SK-N-SH (cell line): ENCODE data around the gene CYFIP1. TPM values are rescaled to one million over a fixed set of nuclear protein-coding genes. Genes with fewer than 3 reads are reported as not detected.

Source experiments
- CTCF ChIA-PET: fragments of 300-600, 350-600 bp; formaldehyde crosslinking; extraction: SDS; loops from one replicate; lab custom pipeline; 2021; lab: Yijun Ruan, JAX
- POLR2A ChIA-PET: fragments of 350-600 bp; sonication (Branson Sonifier 250); formaldehyde crosslinking; extraction: SDS; loops from one replicate; lab custom pipeline; 2020; ENCODE audit warnings: antibody characterized with exemption, inconsistent platforms; lab: Yijun Ruan, JAX
- DNase-seq: peaks from one replicate; pipeline ENCODE4 v3.0.0; 2012
- H2AFZ ChIP-seq: fragments of 200-600 bp; sonication (generic); 2 replicates; pipeline ENCODE4 v1.8.1; 2016; ENCODE audit warnings: antibody characterized with exemption, mild to moderate bottlenecking, low read depth
- H3F3A ChIP-seq: fragments of 200-600 bp; sonication (generic); replicated peaks from 2 replicates; pipeline ENCODE3; 2016; ENCODE audit warnings: antibody characterized with exemption, mild to moderate bottlenecking; ENCODE audit not compliant: insufficient read depth
- H3K27ac ChIP-seq, 2 experiments: fragments of 200-500 bp in 1 of 2; fragments of 200-600 bp in 1 of 2; sonication (Bioruptor generic) in 1 of 2; sonication (generic), shearing (Covaris generic) in 1 of 2; 2 replicates each; pipeline versions ENCODE4 v1.5.1 to v1.6.1; 2014 to 2016; ENCODE audit warnings: low read depth in 2 of 2, inconsistent platforms in 1 of 2, low read length in 1 of 2, mild to moderate bottlenecking in 1 of 2, mixed read lengths in 1 of 2
- H3K27me3 ChIP-seq: fragments of 200-600 bp; sonication (generic), shearing (Covaris generic); 2 replicates; pipeline ENCODE4 v1.6.1; 2016; ENCODE audit warnings: mixed run types; ENCODE audit not compliant: insufficient read depth
- H3K36me3 ChIP-seq, 2 experiments: fragments of 200-500 bp in 1 of 2; fragments of 200-600 bp in 1 of 2; sonication (Bioruptor generic) in 1 of 2; sonication (generic) in 1 of 2; replicated peaks in 1 of 2; 2 replicates each; pipeline versions ENCODE3 to v1.5.1; 2014 to 2016; ENCODE audit warnings: low read length in 1 of 2, mild to moderate bottlenecking in 1 of 2; ENCODE audit not compliant: insufficient read depth in 2 of 2, control insufficient read depth in 1 of 2
- H3K4me1 ChIP-seq, 2 experiments: fragments of 200-500 bp in 1 of 2; fragments of 200-600 bp in 1 of 2; sonication (Bioruptor generic) in 1 of 2; sonication (generic), shearing (Covaris generic) in 1 of 2; 2 replicates each; pipeline versions ENCODE4 v1.5.1 to v1.6.1; 2014 to 2016; ENCODE audit warnings: low read depth in 1 of 2, low read length in 1 of 2, mixed run types in 1 of 2; ENCODE audit not compliant: insufficient read depth in 2 of 2, control insufficient read depth in 1 of 2
- H3K4me2 ChIP-seq: fragments of 200-600 bp; sonication (generic), shearing (Covaris generic); 2 replicates; pipeline ENCODE4 v1.6.1; 2017; ENCODE audit warnings: mixed run types
- H3K4me3 ChIP-seq, 2 experiments: fragments of 200-500 bp in 1 of 2; fragments of 200-600 bp in 1 of 2; sonication (Bioruptor generic) in 1 of 2; sonication (generic), shearing (Covaris generic) in 1 of 2; 2 replicates each; pipeline versions ENCODE4 v1.5.1 to v1.8.1; 2014 to 2016; ENCODE audit warnings: low read depth in 2 of 2, inconsistent platforms in 1 of 2, low read length in 1 of 2, mild to moderate bottlenecking in 1 of 2, mixed read lengths in 1 of 2, moderate library complexity in 1 of 2
- H3K79me2 ChIP-seq: fragments of 200-600 bp; sonication (generic); 2 replicates; pipeline ENCODE4 v1.8.1; 2017; ENCODE audit warnings: mild to moderate bottlenecking; ENCODE audit not compliant: insufficient read depth
- H3K9ac ChIP-seq: fragments of 200-600 bp; sonication (generic); 2 replicates; pipeline ENCODE4 v1.6.1; 2017; ENCODE audit warnings: mixed run types
- H3K9me2 ChIP-seq: fragments of 200-600 bp; sonication (generic); 2 replicates; pipeline ENCODE4 v1.6.1; 2017; ENCODE audit warnings: mixed run types
- H3K9me3 ChIP-seq: fragments of 200-600 bp; sonication (generic); 2 replicates; pipeline ENCODE4 v1.6.1; 2017; ENCODE audit warnings: mixed run types, mild to moderate bottlenecking, moderate library complexity
- H4K20me1 ChIP-seq: fragments of 200-600 bp; sonication (generic); 2 replicates; pipeline ENCODE4 v1.6.1; 2017; ENCODE audit warnings: mild to moderate bottlenecking, mixed run types; ENCODE audit not compliant: insufficient read depth
- ELF1 ChIP-seq: IDR thresholded peaks from 2 replicates; pipeline ENCODE4 v1.4.0; 2012
- EP300 ChIP-seq, 2 experiments: IDR thresholded peaks; 2 replicates each; pipeline versions ENCODE4 v1.4.0 to v1.6.1; 2012; ENCODE audit warnings: borderline replicate concordance in 1 of 2, low read depth in 1 of 2, low read length in 1 of 2
- FOXJ3 ChIP-seq: sonication (generic); formaldehyde crosslinking; IDR thresholded peaks from 2 replicates; pipeline ENCODE4 v1.5.1; 2020; ENCODE audit warnings: mild to moderate bottlenecking, missing genetic modification reagents
- FOXM1 ChIP-seq: IDR thresholded peaks from 2 replicates; pipeline ENCODE4 v1.4.0; 2012; ENCODE audit warnings: low read depth, mild to moderate bottlenecking
- GABPA ChIP-seq: IDR thresholded peaks from 2 replicates; pipeline ENCODE4 v1.4.0; 2012; ENCODE audit warnings: low read depth, mild to moderate bottlenecking
- GATA2 ChIP-seq: sonication (generic); formaldehyde crosslinking; IDR thresholded peaks from 2 replicates; pipeline ENCODE4 v1.5.0; 2020; ENCODE audit warnings: mild to moderate bottlenecking, missing genetic modification reagents
- MXI1 ChIP-seq: IDR thresholded peaks from 2 replicates; pipeline ENCODE4 v1.6.1; 2012; ENCODE audit warnings: mild to moderate bottlenecking, low read depth, low read length, improper control_type of control experiment
- PBX3 ChIP-seq: IDR thresholded peaks from 2 replicates; pipeline ENCODE4; 2012
- POLR2AphosphoS5 ChIP-seq: IDR thresholded peaks from 2 replicates; pipeline ENCODE4 v1.6.1; 2012; ENCODE audit warnings: low read depth, low read length
- RFX5 ChIP-seq: IDR thresholded peaks from 2 replicates; pipeline ENCODE4 v1.6.1; 2012; ENCODE audit warnings: mild to moderate bottlenecking, improper control_type of control experiment, low read length
- RXRA ChIP-seq: IDR thresholded peaks from 2 replicates; pipeline ENCODE4 v1.4.0; 2012; ENCODE audit warnings: low read depth, mild to moderate bottlenecking, borderline replicate concordance
- TCF12 ChIP-seq: IDR thresholded peaks from 2 replicates; pipeline ENCODE4 v1.4.0; 2012
- TEAD4 ChIP-seq: IDR thresholded peaks from 2 replicates; pipeline ENCODE4 v1.4.0; 2012; ENCODE audit warnings: mild to moderate bottlenecking, borderline replicate concordance; ENCODE audit not compliant: insufficient read depth
- USF1 ChIP-seq: IDR thresholded peaks from 2 replicates; pipeline ENCODE4 v1.4.0; 2012; ENCODE audit warnings: low read depth, borderline replicate concordance
- YY1 ChIP-seq: IDR thresholded peaks from 2 replicates; pipeline ENCODE4 v1.4.0; 2012; ENCODE audit warnings: low read depth, mild to moderate bottlenecking
- WGBS: methylation state at CpG from one replicate; pipeline ENCODE4 v1.1.6; 2017; ENCODE audit warnings: low lambda C conversion rate; 5-methylcytosine and 5-hydroxymethylcytosine counted together
- polyA plus RNA-seq, 3 experiments: library from polyadenylated mRNA; depleted of rRNA; stranded (reverse); fragments of >200 nt; gene quantifications; 2 replicates each; pipeline ENCODE4 v1.2.3, GENCODE V29; 2012
- TF ChIP-seq, protein P1 (sequence below): IDR thresholded peaks from 2 replicates; pipeline ENCODE4 v1.4.0; 2012; ENCODE audit warnings: low read depth, borderline replicate concordance
- TF ChIP-seq, protein P2 (sequence below): fragments of 150-350 bp; IDR thresholded peaks from 2 replicates; pipeline ENCODE4 v1.6.1; 2017; ENCODE audit warnings: antibody characterized with exemption, low read length, low read depth, borderline replicate concordance

CYFIP1 gene
- polyA plus RNA-seq, 1 of the 3 experiments (the other 2 are of a cell fraction) = 53.4 TPM

- Histone ChIP-seq H3K27ac (no peak overlapping the region), H3K4me2 (no peak overlapping the region), H3K4me1 (peaks cover 0 to 4% of the 10 kb centered on the region in 2 experiments; a peak in 1 of 4 replicates), H3K36me3 (peaks cover 20 to 31% of the 10 kb centered on the region in 2 experiments), H4K20me1 (no peaks in the 10 kb centered on the region), H3K9me2 (no peaks in the 10 kb centered on the region), H2AFZ (no peak overlapping the region), H3K79me2 (peaks cover 4% of the 10 kb centered on the region; the same call in 1 of the 2 replicates), H3K4me3 (no peak overlapping the region), H3K9ac (no peak overlapping the region), H3K27me3 (no peaks in the 10 kb centered on the region), H3K9me3 (no peaks in the 10 kb centered on the region), H3F3A (no peaks in the 10 kb centered on the region)
- ChIA-PET CTCF (no interaction called here), POLR2A (no interaction called here)
- no peak for DNase-seq
- WGBS = 94% methylated on average over 19 of the region's 19 CpGs
- no peak for TF ChIP-seq PBX3
- TF ChIP-seq, protein P1, sequence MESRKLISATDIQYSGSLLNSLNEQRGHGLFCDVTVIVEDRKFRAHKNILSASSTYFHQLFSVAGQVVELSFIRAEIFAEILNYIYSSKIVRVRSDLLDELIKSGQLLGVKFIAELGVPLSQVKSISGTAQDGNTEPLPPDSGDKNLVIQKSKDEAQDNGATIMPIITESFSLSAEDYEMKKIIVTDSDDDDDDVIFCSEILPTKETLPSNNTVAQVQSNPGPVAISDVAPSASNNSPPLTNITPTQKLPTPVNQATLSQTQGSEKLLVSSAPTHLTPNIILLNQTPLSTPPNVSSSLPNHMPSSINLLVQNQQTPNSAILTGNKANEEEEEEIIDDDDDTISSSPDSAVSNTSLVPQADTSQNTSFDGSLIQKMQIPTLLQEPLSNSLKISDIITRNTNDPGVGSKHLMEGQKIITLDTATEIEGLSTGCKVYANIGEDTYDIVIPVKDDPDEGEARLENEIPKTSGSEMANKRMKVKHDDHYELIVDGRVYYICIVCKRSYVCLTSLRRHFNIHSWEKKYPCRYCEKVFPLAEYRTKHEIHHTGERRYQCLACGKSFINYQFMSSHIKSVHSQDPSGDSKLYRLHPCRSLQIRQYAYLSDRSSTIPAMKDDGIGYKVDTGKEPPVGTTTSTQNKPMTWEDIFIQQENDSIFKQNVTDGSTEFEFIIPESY = no peak
- TF ChIP-seq FOXM1 = no peak
- TF ChIP-seq GABPA = no peak
- no peak for TF ChIP-seq POLR2AphosphoS5
- TF ChIP-seq TCF12 = no peak
- TF ChIP-seq RFX5 = no peak
- TF ChIP-seq FOXJ3 (CRISPR knock-in tag) = no peak
- TF ChIP-seq RXRA = no peak
- TF ChIP-seq EP300 (IDR thresholded peaks at IDR 0.05; ENCODE audit: borderline replicate concordance in 1 of 2, low read depth in 1 of 2, low read length in 1 of 2) = no peak
- no peak for TF ChIP-seq YY1
- TF ChIP-seq USF1 = no peak
- TF ChIP-seq, protein P2, sequence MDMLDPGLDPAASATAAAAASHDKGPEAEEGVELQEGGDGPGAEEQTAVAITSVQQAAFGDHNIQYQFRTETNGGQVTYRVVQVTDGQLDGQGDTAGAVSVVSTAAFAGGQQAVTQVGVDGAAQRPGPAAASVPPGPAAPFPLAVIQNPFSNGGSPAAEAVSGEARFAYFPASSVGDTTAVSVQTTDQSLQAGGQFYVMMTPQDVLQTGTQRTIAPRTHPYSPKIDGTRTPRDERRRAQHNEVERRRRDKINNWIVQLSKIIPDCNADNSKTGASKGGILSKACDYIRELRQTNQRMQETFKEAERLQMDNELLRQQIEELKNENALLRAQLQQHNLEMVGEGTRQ = no peak
- no peak for TF ChIP-seq TEAD4
- no peak for TF ChIP-seq MXI1
- no peak for TF ChIP-seq GATA2
- no peak for TF ChIP-seq ELF1
These were observed 99.0 kb downstream of the CYFIP1 start for GRCh38 chr15:22880981-22881738.
